Duodenal mucosa (tissue), 2 donors: ENCODE results near the gene SMIM17.

Experiments used
- H3K27ac ChIP-seq: one replicate; pipeline ENCODE4 v1.7.0; 2013; ENCODE audit warnings: low read depth, low read length
- H3K27me3 ChIP-seq, 2 donors: one replicate each; pipeline ENCODE4 v1.7.0; 2013; ENCODE audit warnings: low read length in 2 of 2, control low read depth in 1 of 2; ENCODE audit not compliant: insufficient read depth in 2 of 2, control insufficient read depth in 1 of 2
- H3K36me3 ChIP-seq, 2 donors: one replicate each; pipeline ENCODE4 v1.7.0; 2013; ENCODE audit warnings: low read length in 2 of 2, control low read depth in 1 of 2; ENCODE audit not compliant: insufficient read depth in 2 of 2, control insufficient read depth in 1 of 2
- H3K4me1 ChIP-seq, 2 donors: one replicate each; pipeline ENCODE4 v1.7.0; 2013; ENCODE audit warnings: low read length in 2 of 2, control low read depth in 1 of 2; ENCODE audit not compliant: insufficient read depth in 2 of 2, control insufficient read depth in 1 of 2
- H3K4me3 ChIP-seq, 2 donors: one replicate each; pipeline ENCODE4 v1.7.0; 2013; ENCODE audit warnings: low read length in 2 of 2, low read depth in 1 of 2
- H3K9ac ChIP-seq, 2 donors: one replicate each; pipeline ENCODE4 v1.7.0; 2013; ENCODE audit warnings: low read length in 2 of 2, low read depth in 1 of 2
- H3K9me3 ChIP-seq, 2 donors: one replicate each; pipeline ENCODE4 v1.7.0; 2013; ENCODE audit warnings: low read length in 2 of 2, control low read depth in 1 of 2; ENCODE audit not compliant: control insufficient read depth in 1 of 2

SMIM17 gene

DNA sequence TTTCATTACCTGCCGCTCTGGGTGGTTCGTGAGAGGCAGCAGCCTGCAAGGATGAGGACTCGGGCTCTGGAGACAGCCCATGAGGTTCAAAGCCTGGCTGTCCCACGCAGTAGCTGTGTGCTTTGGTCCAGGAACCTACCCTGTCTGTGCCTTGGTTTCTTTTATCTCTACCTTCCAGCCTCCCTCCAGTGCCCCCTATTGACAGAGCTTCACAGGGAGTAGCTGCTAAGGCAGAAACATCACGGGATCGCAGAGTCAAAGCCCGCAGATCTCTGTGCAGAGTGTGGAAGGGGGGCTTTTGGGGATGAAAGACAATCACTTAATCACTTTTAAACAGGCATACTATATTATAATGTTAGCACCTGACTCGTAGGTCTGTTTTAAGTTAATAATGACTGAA is 31.7 kb upstream of the SMIM17 start:
- Histone ChIP-seq H3K36me3 (peaks cover 14 to 17% of the 10 kb centered on the region in 2 donors), H3K4me1 (no peaks in the 10 kb centered on the region)

DNA sequence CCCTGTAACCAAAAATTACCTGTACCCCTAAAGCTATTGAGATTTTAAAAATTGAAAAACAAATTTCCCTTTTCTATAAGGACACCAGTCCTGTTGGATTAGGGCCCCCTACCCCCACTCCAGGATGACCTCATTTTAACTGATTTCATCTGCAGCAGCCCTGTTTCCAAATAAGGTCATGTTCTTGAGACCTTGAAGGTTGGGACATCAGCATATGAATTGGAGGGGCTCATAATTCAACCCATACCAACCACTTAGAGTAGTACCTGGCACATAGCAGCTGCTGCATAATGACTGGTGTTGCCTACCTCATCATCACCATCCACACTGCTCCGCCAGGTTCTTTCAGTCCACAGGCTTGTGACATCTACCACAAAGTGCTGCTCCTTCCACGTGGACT is 30.2 kb upstream of the SMIM17 start:
- Histone ChIP-seq H3K4me1 (no peaks in the 10 kb centered on the region), H3K27me3 (no peaks in the 10 kb centered on the region), H3K9me3 (peaks cover 77 to 95% of the 10 kb centered on the region in 2 donors), H3K9ac (no peak overlapping the region), H3K4me3 (peak overlapping the region; percentile 9 to 33), H3K36me3 (peaks cover 21 to 22% of the 10 kb centered on the region in 2 donors), H3K27ac (no peak overlapping the region)

More for the DNA sequence above, 31.7 kb upstream of the SMIM17 start:
- Histone ChIP-seq H3K4me3 (peak overlapping the region in 1 of 2 donors; percentile 17), H3K27ac (no peak overlapping the region), H3K9me3 (peaks cover 86 to 95% of the 10 kb centered on the region in 2 donors), H3K9ac (no peak overlapping the region), H3K27me3 (no peaks in the 10 kb centered on the region)

GRCh38 chr19:56613639-56614038 is 29.3 kb upstream of the SMIM17 start:
- no peak overlapping the region for H3K27ac ChIP-seq
- H3K36me3 ChIP-seq: peaks cover 27 to 28% of the 10 kb centered on the region in 2 donors
- peaks cover 77 to 93% of the 10 kb centered on the region in 2 donors for H3K9me3 ChIP-seq

DNA sequence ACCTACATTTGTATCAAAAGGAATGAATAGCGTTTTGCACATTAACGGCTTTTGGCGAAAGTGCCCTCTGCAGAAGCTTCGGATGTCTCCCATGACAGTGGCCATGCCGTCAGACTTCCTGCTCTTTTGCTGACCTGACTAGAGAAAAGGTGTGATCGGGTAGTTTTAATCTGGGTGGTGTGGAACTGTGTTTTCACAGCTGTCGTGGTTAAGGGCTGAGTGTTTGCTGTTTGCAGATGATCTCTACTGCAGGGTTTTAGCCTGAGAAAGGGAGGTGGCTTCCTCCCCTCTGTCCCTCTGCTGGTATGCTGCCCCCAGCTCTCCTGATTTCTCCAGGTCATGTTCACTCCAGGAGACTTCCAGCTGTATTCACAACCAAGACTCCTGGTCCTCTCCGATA is 25.4 kb upstream of the SMIM17 start:
- no peaks in the 10 kb centered on the region for H3K27me3 ChIP-seq
- H3K9ac ChIP-seq: no peak overlapping the region
- peaks cover 76 to 89% of the 10 kb centered on the region in 2 donors for H3K9me3 ChIP-seq
- H3K4me3 ChIP-seq: no peak overlapping the region
- no peaks in the 10 kb centered on the region for H3K4me1 ChIP-seq
- H3K36me3 ChIP-seq: peaks cover 36 to 38% of the 10 kb centered on the region in 2 donors
- no peak overlapping the region for H3K27ac ChIP-seq

More at GRCh38 chr19:56613639-56614038, 29.3 kb upstream of the SMIM17 start:
- Histone ChIP-seq H3K4me3 (no peak overlapping the region), H3K27me3 (no peaks in the 10 kb centered on the region), H3K9ac (no peak overlapping the region), H3K4me1 (no peaks in the 10 kb centered on the region)

DNA sequence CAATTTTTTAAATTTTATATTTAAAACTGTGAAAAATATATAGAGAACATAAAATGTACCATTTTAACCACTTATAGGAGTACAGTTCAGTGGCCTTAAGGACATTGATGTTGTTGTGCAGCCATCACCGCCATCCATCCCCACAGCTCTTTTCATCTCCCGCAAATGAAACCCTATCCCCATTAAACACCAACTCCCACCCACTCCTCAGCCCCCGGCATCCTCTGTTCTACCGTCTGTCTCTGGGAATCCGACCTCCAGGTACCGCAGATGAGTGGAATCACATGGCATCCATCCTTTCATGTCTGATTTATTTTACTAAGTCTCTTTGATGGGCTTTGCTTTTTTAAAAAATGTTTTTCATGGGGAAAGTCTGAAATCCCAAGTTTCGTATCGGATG is 23.8 kb upstream of the SMIM17 start:
- Histone ChIP-seq H3K27ac (no peak overlapping the region), H3K9ac (no peak overlapping the region), H3K4me1 (no peaks in the 10 kb centered on the region), H3K27me3 (no peaks in the 10 kb centered on the region), H3K36me3 (peaks cover 35 to 42% of the 10 kb centered on the region in 2 donors), H3K4me3 (no peak overlapping the region), H3K9me3 (peaks cover 79 to 87% of the 10 kb centered on the region in 2 donors)

DNA sequence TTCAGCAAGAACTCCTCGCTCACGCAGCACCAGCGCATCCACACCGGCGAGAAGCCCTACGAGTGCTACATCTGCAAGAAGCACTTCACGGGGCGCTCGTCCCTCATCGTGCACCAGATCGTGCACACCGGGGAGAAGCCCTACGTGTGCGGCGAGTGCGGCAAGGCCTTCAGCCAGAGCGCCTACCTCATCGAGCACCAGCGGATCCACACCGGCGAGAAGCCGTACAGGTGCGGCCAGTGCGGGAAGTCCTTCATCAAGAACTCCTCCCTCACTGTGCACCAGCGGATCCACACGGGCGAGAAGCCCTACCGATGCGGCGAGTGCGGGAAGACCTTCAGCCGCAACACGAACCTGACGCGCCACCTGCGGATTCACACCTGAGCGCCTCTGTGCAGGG is 20.6 kb upstream of the SMIM17 start:
- Histone ChIP-seq H3K9me3 (peaks cover 78 to 83% of the 10 kb centered on the region in 2 donors), H3K36me3 (peaks cover 31 to 42% of the 10 kb centered on the region in 2 donors), H3K27me3 (no peaks in the 10 kb centered on the region), H3K4me3 (peak overlapping the region in 1 of 2 donors; percentile 28), H3K27ac (no peak overlapping the region), H3K4me1 (no peaks in the 10 kb centered on the region), H3K9ac (no peak overlapping the region)

DNA sequence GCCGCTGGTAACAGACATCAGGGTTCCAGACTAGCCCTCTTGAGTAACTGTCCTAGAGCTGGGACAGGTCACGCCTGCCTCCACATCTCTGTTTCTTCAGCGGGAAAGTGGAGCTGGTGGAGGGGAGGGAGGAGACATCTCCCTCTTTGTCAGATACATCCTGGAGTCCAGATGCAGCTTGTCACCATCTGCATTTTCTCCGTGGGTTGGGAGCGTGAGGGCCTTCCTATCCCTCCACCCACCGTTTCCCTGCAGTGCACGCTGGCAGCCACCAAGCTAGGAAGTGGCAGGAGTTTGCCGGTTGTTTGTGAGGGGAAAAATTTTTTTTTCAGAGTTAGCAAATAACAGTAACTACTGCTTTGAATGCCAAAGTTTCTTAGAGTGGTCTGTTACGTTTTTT is 20.0 kb upstream of the SMIM17 start:
- H3K4me3 ChIP-seq: no peak overlapping the region
- H3K36me3 ChIP-seq: peaks cover 25 to 36% of the 10 kb centered on the region in 2 donors
- no peak overlapping the region for H3K27ac ChIP-seq
- no peak overlapping the region for H3K9ac ChIP-seq
- no peaks in the 10 kb centered on the region for H3K27me3 ChIP-seq
- H3K9me3 ChIP-seq: peaks cover 77 to 82% of the 10 kb centered on the region in 2 donors
- H3K4me1 ChIP-seq: no peaks in the 10 kb centered on the region

DNA sequence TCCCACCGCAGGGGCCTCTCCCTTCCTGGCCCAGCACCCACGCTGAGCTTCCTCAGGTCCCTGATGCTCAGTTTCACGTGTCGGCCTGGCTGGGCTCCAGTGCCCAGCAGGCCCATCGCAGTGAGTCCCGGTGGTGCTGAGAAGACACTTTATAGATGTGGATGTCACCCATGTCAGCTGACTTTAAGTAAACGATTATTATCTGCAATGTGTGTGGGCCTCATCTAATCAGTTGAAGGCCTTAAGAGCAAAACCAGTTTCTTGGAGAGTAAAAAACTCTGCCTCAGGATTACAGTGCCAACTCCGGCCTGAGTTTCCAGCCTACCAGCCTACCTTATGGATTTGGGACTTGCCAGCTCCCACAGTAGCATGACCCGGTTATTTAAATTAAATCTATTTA is 17.3 kb upstream of the SMIM17 start:
- Histone ChIP-seq H3K36me3 (peaks cover 21 to 32% of the 10 kb centered on the region in 2 donors), H3K9me3 (peaks cover 77 to 79% of the 10 kb centered on the region in 2 donors), H3K27me3 (no peaks in the 10 kb centered on the region), H3K27ac (no peak overlapping the region), H3K9ac (no peak overlapping the region), H3K4me3 (peak overlapping the region in 1 of 2 donors; percentile 21), H3K4me1 (no peaks in the 10 kb centered on the region)

- Histone ChIP-seq H3K9me3 (peaks cover 62 to 63% of the 10 kb centered on the region in 2 donors), H3K4me1 (no peaks in the 10 kb centered on the region), H3K36me3 (no peaks in the 10 kb centered on the region), H3K27ac (no peak overlapping the region), H3K9ac (no peak overlapping the region), H3K4me3 (no peak overlapping the region), H3K27me3 (no peaks in the 10 kb centered on the region)
These were observed 9.9 kb upstream of the SMIM17 start for GRCh38 chr19:56633021-56633420.

DNA sequence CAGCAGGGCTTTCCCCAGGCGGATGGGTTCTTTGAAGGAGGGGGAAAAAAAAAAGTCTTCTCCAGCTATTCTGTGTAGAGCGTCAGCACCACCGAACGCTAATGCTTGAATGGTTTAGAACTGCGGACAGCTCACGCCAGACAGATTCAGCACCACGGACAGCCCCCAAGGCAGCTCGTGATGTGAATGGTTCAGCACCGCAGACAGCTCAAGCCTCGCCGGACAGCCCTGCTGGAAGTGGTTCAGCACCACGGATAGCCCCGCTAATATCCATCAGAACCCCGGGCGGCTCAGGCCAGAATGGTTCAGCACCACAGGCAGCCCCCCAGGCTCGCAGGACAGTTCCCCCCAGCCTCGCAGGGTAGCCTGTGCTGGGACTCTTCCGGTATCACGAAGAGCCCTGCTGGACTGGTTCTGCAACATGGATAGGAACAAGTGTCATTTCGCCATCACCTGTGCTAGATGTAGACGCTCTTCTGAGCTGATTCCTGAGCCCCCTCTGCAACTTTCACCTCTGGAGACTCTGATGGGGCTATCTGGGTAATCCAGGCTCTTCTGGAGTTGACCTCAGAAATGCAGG is 4.9 kb upstream of the SMIM17 start:
- Histone ChIP-seq H3K9ac (no peak overlapping the region), H3K27ac (no peak overlapping the region), H3K36me3 (no peaks in the 10 kb centered on the region)

More for the DNA sequence above, 4.9 kb upstream of the SMIM17 start:
- no peaks in the 10 kb centered on the region for H3K4me1 ChIP-seq
- no peaks in the 10 kb centered on the region for H3K27me3 ChIP-seq
- H3K9me3 ChIP-seq: peaks cover 43 to 46% of the 10 kb centered on the region in 2 donors
- H3K4me3 ChIP-seq: no peak overlapping the region
